Retina (tissue), 1 donor: ENCODE results near the gene ARL2BP.

Experiments
- DNase-seq: peaks from one replicate; pipeline ENCODE4 v3.0.0-alpha.2; 2016

ARL2BP gene

GRCh38 chr16:57284209-57284951 is 39.3 kb downstream of the ARL2BP start, which contains the start of gene PLLP:
Gene PLLP (minus strand): TSS chr16:57284672. CDS start chr16:57284540, 132 bp downstream.
- peak; percentile 79 for DNase-seq

- no peak for DNase-seq
Observed at GRCh38 chr16:57284952-57285363, 39.9 kb downstream of the ARL2BP start.

GRCh38 chr16:57285379-57285778 is 40.3 kb downstream of the ARL2BP start:
- DNase-seq, result no peak

DNA sequence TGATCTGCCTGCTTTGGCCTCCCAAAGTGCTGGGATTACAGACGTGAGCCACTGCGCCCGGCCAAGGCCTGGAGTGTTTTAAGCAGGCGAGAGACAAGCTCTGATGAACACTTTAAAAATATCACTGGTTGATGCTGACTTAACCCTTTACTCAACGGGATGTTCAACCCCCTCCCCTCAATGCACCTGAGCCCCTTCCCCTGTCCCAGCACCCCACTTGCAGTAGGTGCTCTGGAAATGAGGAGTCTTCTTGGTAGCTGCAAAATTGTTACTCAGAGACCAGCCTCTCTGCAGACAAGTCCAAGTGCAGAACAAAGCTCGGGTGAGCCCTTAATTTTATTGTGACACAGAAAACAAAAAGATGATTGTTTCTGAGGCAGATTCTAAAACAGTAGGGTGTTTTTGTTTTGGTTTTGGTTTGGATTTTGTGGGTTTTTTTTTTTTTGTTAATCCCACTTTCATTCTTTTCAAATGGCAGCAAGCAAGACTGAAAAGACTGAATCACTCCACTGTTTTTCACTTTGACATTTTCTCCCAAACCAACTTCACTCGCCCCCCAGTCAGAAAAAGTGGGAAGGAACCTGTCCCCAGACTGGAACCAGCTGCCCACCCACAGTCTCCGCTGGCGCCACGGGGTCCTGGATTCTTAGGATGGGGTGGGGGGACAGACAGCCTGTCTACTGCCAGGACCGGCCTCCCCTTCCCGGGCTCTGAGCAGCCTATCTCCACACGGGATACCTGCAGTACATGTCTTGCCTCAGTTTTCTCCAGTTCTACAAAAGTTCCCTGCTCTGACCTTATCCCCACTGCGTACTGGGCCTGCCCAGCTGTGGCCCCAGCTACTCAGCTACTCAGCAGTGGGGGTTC is 44.6 kb downstream of the ARL2BP start:
- no peak for DNase-seq

DNA sequence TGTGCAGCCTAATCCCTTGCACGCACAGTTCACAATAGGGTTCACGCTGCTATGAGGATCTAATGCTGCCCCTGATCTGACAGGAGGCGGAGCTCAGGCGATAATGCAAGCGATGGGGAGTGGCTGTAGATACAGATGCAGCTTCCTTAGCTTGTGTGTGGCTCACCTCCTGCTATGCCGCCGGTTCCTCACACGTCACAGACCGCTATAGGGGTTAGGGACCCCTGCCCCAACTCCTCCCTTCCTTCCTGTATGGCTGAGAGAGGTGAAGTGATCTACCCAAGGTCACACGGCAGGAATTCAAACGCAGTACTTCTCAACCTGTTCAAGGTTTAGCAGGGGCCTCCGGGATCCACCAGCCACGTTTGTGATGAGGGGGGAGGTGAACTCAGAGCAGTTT is 52.8 kb downstream of the ARL2BP start:
- no peak for DNase-seq

- no peak for DNase-seq
Observed at GRCh38 chr16:57299009-57299718, 54.1 kb downstream of the ARL2BP start.

GRCh38 chr16:57299719-57300386 is 54.8 kb downstream of the ARL2BP start:
- peak; percentile 95 for DNase-seq

GRCh38 chr16:57300387-57301125 is 55.5 kb downstream of the ARL2BP start:
- peak; percentile 99 for DNase-seq

GRCh38 chr16:57301126-57301817 is 56.2 kb downstream of the ARL2BP start:
- no peak for DNase-seq
